Stomach (tissue), 9 donors: ENCODE results near the gene PAN3. TPM values are rescaled to one million over a fixed set of nuclear protein-coding genes. Genes with fewer than 3 reads are reported as not detected.

ENCODE experiments used
- DNase-seq, 2 donors: peaks; one replicate each; pipeline versions ENCODE4 v3.0.0 to v3.0.0-alpha.2; 2013 to 2019
- H3K27ac ChIP-seq, 5 donors: fragments of 200-600 bp in 4 of 5; sonication (generic) in 4 of 5; one replicate each; pipeline ENCODE4 v1.5.1; 2013 to 2019; ENCODE audit warnings: mild to moderate bottlenecking in 1 of 5, moderate library complexity in 1 of 5
- H3K27me3 ChIP-seq, 3 donors: fragments of 200-600 bp; sonication (generic); one replicate each; pipeline ENCODE4 v1.5.1; 2017 to 2019; ENCODE audit warnings: mixed run types in 1 of 3
- H3K36me3 ChIP-seq, 4 donors: fragments of 200-600 bp; sonication (generic); 1 replicate in 3 of 4; 2 replicates in 1 of 4; pipeline ENCODE4 v1.5.1; 2016 to 2019
- H3K4me1 ChIP-seq, 4 donors: fragments of 200-600 bp; sonication (generic); one replicate each; pipeline ENCODE4 v1.5.1; 2016 to 2019
- H3K4me3 ChIP-seq, 4 donors: fragments of 200-600 bp; sonication (generic) in 3 of 4; one replicate each; pipeline ENCODE4 v1.5.1; 2016 to 2019; ENCODE audit warnings: mild to moderate bottlenecking in 1 of 4
- H3K9me3 ChIP-seq, 4 donors: fragments of 200-600 bp; sonication (generic); one replicate each; pipeline ENCODE4 v1.5.1; 2016 to 2019
- EP300 ChIP-seq: sonication (generic); formaldehyde crosslinking; IDR thresholded peaks from one replicate; pipeline ENCODE4 v1.6.1; 2017; ENCODE audit warnings: antibody characterized with exemption
- POLR2A ChIP-seq, 4 donors: fragments of 450-650 bp; IDR thresholded peaks; one replicate each; pipeline ENCODE4 v1.6.1; 2016; ENCODE audit warnings: antibody characterized with exemption in 4 of 4, control low read depth in 2 of 4, mild to moderate bottlenecking in 1 of 4, moderate library complexity in 1 of 4
- POLR2AphosphoS5 ChIP-seq, 3 donors: sonication (generic); formaldehyde crosslinking; IDR thresholded peaks; one replicate each; pipeline ENCODE4 v1.6.1; 2016; ENCODE audit warnings: antibody characterized with exemption in 3 of 3
- WGBS, 5 donors: extraction: QIAGEN DNeasy Blood & Tissue Kit in 3 of 5; methylation state at CpG; one replicate each; pipeline versions ENCODE4 v1.1.5 to v1.1.7; 2013 to 2018; 5-methylcytosine and 5-hydroxymethylcytosine counted together
- intact Hi-C: fragments of 100-400 bp; cut with DNase I; formaldehyde crosslinking; loops from one replicate; pipeline ENCODE4 v1.15.1; 2023; ENCODE audit warnings: low total_unique reads
- polyA plus RNA-seq, 3 donors: library from polyadenylated mRNA; stranded (reverse); fragments of 200-250 nt; gene quantifications; one replicate each; pipeline ENCODE4 v1.2.3, GENCODE V29; 2013
- total RNA-seq, 5 donors: library from RNA; depleted of rRNA; stranded (reverse); fragments of >200 nt; gene quantifications; one replicate each; pipeline versions ENCODE4 v1.1.0 to v1.2.3, GENCODE V29; 2014 to 2016
- TF ChIP-seq, protein P1 (sequence below), 7 experiments: fragments of 450-650 bp in 4 of 7; fragments of 200-600 bp in 3 of 7; sonication (generic) in 3 of 7; IDR thresholded peaks; one replicate each; pipeline ENCODE4 v1.5.1; 2016 to 2019; ENCODE audit warnings: antibody characterized with exemption in 7 of 7, control low read depth in 2 of 7, mild to moderate bottlenecking in 1 of 7
- donor health status: healthy with polysubstance abuse.
- donor health status: Bipolar disorder and iron deficiency.
- donor health status: healthy.

Gene PAN3
- total and polyA plus RNA-seq, 8 donors = 3.9 to 68.1 (median 26.0) TPM

DNA sequence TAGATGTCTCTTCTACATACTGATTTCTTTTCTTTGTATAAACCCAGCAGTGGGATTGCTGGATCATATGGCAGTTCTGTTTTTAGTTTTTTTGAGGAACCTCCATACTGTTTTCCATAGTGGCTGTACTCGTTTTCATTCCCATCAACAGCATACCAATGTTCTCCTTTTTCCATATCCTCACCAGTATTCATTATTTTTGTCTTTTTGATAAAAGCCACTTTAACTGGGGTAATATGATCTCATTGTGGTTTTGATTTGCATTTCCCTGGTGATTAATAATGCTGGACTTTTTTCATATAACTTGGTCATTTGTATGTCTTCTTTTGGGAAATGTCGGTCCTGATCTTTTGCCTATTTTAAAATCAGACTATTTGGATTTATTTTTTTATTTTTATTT lies 108.5 kb downstream of the PAN3 start:
- Histone ChIP-seq H3K27me3 (no peaks in the 10 kb centered on the region), H3K4me3 (no peak overlapping the region), H3K9me3 (no peaks in the 10 kb centered on the region), H3K36me3 (peaks cover 0 to 34% (median 19%) of the 10 kb centered on the region in 4 donors), H3K27ac (no peak overlapping the region), H3K4me1 (no peaks in the 10 kb centered on the region)
- 86 to 96% (median 93%) methylated on average over 2 of the region's 2 CpGs for WGBS, 5 donors
- intact Hi-C loops = no loop called here
- TF ChIP-seq POLR2AphosphoS5 (IDR thresholded peaks at IDR 0.05) (no peak), POLR2A (IDR thresholded peaks at IDR 0.05) (no peak), EP300 (no peak)
- TF ChIP-seq, protein P1, sequence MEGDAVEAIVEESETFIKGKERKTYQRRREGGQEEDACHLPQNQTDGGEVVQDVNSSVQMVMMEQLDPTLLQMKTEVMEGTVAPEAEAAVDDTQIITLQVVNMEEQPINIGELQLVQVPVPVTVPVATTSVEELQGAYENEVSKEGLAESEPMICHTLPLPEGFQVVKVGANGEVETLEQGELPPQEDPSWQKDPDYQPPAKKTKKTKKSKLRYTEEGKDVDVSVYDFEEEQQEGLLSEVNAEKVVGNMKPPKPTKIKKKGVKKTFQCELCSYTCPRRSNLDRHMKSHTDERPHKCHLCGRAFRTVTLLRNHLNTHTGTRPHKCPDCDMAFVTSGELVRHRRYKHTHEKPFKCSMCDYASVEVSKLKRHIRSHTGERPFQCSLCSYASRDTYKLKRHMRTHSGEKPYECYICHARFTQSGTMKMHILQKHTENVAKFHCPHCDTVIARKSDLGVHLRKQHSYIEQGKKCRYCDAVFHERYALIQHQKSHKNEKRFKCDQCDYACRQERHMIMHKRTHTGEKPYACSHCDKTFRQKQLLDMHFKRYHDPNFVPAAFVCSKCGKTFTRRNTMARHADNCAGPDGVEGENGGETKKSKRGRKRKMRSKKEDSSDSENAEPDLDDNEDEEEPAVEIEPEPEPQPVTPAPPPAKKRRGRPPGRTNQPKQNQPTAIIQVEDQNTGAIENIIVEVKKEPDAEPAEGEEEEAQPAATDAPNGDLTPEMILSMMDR (IDR thresholded peaks at IDR 0.05) = no peak
- DNase-seq = no peak

DNA sequence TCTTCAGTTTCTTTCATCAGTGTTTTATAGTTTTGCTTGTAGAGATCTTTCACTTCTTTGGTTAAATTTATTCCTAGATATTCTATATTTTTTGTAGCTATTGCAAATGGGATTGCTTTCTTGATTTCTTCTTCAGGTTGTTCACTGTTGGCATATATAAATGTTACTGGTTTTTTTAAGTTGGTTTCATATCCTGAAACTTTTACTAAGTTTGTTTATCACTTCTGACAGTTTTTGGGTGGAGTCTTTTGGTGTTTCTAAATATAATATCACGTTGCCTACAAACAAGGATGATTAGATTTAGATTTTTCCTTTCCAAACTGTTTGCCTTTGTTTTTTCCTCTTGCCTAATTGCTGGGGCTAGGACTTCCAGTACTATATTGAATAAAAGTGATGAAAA lies 109.7 kb downstream of the PAN3 start:
- Histone ChIP-seq H3K27me3 (no peaks in the 10 kb centered on the region), H3K36me3 (peaks cover 0 to 31% (median 17%) of the 10 kb centered on the region in 4 donors), H3K9me3 (no peaks in the 10 kb centered on the region), H3K4me3 (no peak overlapping the region), H3K4me1 (no peaks in the 10 kb centered on the region), H3K27ac (no peak overlapping the region)
- TF ChIP-seq, protein P1 (IDR thresholded peaks at IDR 0.05) = no peak
- TF ChIP-seq EP300 (no peak), POLR2AphosphoS5 (IDR thresholded peaks at IDR 0.05) (no peak), POLR2A (IDR thresholded peaks at IDR 0.05) (no peak)
- intact Hi-C loops = no loop called here
- DNase-seq = no peak
- 11 to 26% (median 13%) methylated on average over 1 of the region's 1 CpG for WGBS, 5 donors

DNA sequence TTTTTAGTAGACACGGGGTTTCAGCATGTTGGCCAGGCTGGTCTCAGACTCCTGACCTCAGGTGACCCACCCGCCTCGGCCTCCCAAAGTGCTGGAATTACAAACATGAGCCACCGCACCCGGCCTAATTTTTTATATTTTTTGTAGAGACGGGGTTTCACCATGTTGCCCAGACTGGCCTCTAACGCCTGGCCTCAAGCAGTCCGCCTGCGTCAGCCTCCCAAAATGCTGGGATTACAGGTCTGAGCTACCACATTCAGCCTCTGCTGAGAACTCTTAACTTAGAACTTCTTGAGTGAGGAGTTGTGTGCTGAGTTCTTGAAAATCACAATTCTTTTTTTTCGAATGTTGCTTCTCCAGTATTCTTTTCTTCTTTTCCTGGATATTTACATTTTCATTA lies 112.2 kb downstream of the PAN3 start:
- Histone ChIP-seq H3K4me1 (no peaks in the 10 kb centered on the region), H3K4me3 (no peak overlapping the region), H3K9me3 (no peaks in the 10 kb centered on the region), H3K36me3 (peaks cover 0 to 15% (median 9%) of the 10 kb centered on the region in 4 donors), H3K27me3 (no peaks in the 10 kb centered on the region), H3K27ac (no peak overlapping the region)
- intact Hi-C loops = no loop called here
- 86 to 93% (median 88%) methylated on average over 10 of the region's 10 CpGs for WGBS, 5 donors
- DNase-seq = no peak
- TF ChIP-seq POLR2AphosphoS5 (IDR thresholded peaks at IDR 0.05) = no peak
- TF ChIP-seq, protein P1 (IDR thresholded peaks at IDR 0.05) = no peak
- TF ChIP-seq EP300 = no peak
- no peak for TF ChIP-seq POLR2A (IDR thresholded peaks at IDR 0.05)

DNA sequence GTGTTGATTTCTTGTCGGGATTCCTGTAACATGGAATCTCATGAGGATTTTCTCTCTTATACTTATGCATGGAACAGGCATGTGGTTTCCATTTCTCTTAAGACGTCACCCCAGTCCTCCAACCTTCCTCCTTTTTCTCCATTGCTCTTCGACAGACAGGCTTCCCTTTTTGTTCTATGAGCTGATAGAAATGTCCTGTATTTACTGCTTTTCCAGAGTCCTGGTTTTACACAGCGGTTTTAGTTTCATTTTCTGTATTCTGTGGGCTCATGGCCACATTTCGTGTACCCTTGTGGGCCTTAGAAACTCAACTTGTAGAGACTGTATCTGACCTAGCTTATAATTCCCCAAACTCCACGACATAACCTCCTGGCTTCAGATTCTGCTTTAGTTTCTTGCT lies 113.1 kb downstream of the PAN3 start:
- intact Hi-C loops = no loop called here
- Histone ChIP-seq H3K4me1 (no peaks in the 10 kb centered on the region), H3K9me3 (no peaks in the 10 kb centered on the region), H3K27me3 (no peaks in the 10 kb centered on the region), H3K4me3 (no peak overlapping the region), H3K27ac (no peak overlapping the region), H3K36me3 (peaks cover 5 to 19% (median 13%) of the 10 kb centered on the region in 4 donors)
- TF ChIP-seq POLR2A (IDR thresholded peaks at IDR 0.05) = no peak
- TF ChIP-seq EP300 = no peak
- TF ChIP-seq, protein P1 (IDR thresholded peaks at IDR 0.05) = no peak
- TF ChIP-seq POLR2AphosphoS5 (IDR thresholded peaks at IDR 0.05) = no peak
- no peak for DNase-seq
- WGBS, 5 donors = 88 to 92% (median 88%) methylated on average over 6 of the region's 6 CpGs
